Stimulated activated CD4-positive, alpha-beta T cell treated with anti-CD3 and anti-CD28 coated beads, Interleukin-15, amount 100 ng/mL, for 48 hours (primary cell): ENCODE measurements around the gene PELO.
A peak's percentile ranks its signal among the peaks of the same experiment; 100 is the strongest.

ENCODE experiments used
- DNase-seq, 2 donors: peaks; one replicate each; pipeline ENCODE4 v3.0.0-alpha.2; 2020; ENCODE audit warnings: low read depth in 2 of 2

The PELO gene

DNA sequence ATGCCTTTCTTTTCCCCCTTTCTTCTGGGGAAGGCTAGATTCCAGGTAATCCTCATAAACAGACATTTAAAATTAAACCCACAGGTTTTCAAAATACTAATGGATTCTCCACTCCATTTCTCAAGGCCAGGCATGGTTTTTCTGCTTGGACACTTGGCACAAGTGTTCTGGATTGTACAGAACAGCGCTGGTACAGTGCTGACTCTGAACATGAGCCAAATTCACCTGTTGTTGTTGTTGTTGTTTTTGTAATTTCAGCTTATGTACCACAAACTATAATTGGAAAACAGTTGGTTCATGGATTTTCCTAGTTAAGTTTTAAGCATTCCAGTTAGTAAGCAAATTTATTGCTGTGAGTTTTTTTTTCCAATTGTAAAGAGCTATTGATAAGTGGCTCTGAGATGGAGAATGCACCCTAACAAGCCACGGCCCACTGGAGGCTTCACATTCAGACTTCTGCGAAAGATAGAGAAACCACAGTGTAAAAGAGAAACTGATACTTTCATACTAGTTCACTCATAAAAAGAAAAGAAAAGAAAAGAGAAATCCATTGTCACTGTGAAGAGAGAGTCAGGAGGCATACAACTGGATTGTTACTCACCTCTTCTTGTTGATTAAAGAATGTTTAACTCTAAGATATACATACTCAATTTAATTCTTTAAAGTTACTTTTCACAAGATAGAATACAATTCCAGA is 16.2 kb upstream of the PELO start:
- DNase-seq = peak in 1 of 2 donors; percentile 37

DNA sequence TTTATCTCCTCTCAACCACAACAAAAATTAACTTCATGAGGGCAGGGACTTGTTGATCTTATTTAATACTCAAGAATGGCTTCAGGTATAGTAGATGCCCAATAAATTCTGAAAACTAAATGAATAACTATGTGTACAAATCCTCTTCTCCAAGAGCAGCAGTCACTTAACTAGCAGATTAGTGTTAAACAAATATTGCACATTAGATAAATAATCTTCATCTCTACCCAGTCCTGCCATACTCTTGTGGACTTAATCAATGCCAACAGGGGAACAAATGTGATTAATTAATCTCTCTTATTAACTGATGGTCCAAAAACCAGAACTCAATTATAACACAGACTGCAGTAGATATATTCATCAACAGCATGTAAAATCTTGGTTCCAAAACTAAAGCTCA is 15.0 kb upstream of the PELO start:
- DNase-seq = no peak

DNA sequence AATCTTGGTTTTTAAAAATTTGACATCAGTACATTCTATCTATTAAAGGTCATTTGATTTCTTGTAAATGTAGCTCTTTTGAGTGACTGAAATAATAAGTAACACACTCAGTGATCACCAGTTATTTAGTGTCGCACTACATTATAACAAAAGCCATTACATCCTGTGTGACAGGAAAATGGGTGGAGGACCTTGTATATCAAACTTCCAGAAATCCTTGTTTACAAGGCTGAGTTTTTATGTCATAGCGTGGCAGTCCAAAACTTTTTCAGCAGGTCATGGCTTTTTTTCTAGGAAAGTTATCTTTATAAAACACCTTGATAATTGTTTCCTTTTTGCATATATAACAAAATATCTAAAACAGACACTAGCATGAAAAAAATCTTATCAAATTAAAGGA is 14.4 kb upstream of the PELO start:
- no peak for DNase-seq

DNA sequence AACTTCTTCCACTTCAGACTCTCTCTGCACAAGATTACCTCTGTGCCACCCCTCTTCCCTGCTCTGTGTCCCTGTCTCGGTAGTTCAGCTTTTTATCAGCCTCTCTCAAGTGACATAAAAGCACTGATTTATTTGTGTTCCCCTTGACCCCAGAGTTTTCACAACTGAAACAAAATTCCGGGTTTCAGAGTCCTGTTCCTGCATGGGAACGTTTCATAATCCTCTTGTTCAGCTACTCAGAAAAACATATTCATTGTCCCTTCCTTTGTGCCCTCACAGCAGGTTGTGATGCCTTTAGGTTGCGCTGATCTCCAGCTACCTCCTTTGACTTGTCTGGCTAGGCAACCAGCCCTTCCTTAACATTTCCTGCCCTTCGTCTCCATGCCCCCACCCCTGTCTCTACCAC is 13.7 kb upstream of the PELO start:
- DNase-seq = no peak

DNA sequence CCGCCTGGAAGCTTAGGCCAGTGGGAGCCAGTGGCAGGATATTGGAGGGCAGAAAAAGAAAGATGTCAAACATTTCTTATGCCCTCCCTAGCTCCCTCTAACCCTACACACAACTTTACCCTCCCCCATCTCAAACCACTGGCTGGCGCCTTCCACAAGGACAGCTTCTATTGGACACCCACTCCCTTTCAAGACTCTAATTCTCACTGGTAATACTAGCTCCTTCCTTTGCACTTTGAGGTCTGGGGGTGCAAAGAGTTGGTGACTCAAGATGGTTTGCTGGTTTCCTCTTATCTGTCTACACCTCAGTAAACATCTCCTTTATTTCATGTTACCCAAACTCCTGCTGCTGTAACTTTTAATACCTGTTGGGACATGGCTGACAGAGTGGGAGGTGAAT is 11.6 kb upstream of the PELO start:
- no peak for DNase-seq

DNA sequence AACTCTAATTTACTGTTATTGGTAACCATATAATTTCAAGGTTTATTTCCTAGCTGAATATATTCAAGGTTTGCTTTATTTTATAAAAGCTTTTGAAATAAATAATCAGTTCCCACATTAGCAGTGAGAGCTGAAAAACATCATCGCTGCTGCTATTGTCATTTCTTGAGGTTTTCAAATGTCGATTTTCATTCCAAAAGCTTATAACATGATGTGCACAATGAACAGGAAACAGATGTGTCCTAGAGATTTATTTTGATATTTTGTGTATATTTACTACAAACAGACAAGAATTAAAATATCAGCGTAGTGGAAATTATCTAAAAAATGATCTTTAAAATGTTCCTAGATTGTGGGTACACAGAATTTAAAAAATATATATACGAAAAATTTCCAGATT is 10.5 kb upstream of the PELO start:
- no peak for DNase-seq

DNA sequence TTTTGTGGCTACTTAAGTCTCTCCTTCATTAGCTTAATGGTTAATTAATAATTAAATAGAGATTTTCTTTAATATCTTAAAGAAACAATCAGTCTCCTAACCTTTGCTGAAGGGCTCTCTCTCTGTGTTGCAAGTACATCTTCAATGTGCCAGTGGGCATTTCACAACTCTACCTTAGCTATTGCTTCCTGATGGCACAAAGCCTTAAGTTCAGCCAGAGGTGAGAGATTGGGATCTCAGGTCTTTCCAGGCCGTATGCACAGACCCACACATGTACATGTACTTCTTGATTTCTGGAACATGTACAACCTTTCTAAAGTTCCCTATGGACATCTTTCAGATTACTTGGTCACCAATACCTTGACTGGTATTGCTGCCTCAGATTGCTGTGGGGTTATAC is 8.9 kb upstream of the PELO start:
- no peak for DNase-seq

DNA sequence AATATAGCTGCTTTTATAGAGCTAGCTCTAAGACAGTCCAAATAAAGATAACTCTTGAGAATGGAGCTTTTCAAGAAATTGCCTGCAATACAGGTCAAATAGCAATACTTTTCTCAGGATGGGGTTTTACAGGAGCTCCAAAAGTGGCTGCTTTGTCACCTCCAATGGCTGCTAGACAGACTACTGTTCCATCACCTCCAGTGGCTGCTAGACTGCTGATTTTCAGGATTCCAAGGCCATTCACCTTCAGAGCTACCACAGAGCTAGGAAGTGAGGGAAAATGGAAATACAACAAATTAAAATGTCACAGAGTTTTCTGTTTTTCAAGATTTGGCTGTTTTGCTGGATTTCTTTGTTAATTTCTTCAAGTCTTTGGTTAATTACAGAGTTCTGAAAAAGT is 8.5 kb upstream of the PELO start:
- DNase-seq = no peak

DNA sequence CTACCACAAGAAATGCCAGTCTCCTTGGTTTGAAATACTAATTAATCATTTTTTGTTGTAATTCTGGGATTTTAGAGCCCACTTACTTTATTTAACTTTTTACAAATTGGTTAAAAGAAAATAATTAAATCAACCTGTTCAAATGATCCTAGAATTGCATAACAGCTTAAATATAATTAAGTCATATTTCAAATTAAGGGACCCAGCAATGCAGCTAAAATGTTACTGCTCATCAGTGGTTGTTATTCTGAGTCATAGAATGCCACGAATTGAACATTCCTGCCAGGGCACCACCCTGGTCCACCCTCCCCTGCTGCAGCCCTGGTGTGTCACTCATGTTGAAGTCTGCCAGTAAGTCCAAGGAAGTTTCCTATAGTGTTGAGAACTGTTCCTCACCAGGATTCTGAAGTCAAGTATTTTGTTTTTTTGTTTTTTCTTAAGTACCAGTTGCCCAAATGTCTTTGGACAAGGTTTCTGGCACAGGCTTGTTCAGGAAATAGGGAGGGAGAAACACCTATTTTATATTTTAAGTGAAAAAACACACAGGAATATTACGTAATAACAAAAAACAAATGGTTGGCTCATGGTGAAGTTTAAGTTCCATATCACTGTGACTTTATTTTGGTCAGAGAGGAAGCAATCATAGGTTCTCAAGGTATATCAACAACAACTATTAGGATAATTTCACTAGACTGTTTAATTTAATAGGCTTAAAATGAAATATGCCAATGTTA is 4.3 kb upstream of the PELO start:
- no peak for DNase-seq

DNA sequence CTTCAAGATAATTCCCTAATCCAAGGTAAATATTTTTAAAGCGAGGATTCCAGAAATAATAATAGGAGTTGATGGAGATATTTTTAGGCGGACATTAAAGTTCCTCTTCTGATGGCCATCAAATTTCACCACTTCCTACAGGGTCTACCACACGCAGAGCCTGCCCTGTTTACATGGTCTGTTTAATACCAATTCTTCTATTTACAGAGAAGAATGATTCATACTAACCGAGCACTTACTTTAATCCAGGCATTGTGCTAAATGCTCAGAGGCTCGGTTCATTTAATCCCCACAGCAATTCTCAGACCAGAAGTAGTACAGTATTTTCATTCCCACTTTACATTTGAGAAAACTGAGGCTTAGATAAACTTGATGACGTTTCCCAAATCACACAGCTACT is 3.0 kb upstream of the PELO start:
- no peak for DNase-seq

DNA sequence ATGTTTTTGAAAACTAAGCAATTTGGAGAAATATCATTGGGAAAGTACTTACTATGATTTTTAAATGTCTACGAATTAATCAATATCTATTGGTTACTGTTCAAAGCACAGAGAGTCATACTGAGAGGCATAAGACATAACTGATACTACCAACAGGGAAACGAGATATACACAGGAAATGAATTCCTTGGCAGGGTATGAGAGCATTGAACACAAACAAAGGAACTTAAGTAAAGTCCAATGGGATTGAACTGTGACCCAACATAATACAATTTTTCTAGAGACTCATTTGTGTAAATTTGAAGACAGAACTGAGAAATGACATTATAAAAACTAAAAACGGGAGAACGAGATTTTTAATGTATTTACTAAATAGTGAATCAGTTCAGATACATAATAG is 1.3 kb upstream of the PELO start:
- DNase-seq = no peak

DNA sequence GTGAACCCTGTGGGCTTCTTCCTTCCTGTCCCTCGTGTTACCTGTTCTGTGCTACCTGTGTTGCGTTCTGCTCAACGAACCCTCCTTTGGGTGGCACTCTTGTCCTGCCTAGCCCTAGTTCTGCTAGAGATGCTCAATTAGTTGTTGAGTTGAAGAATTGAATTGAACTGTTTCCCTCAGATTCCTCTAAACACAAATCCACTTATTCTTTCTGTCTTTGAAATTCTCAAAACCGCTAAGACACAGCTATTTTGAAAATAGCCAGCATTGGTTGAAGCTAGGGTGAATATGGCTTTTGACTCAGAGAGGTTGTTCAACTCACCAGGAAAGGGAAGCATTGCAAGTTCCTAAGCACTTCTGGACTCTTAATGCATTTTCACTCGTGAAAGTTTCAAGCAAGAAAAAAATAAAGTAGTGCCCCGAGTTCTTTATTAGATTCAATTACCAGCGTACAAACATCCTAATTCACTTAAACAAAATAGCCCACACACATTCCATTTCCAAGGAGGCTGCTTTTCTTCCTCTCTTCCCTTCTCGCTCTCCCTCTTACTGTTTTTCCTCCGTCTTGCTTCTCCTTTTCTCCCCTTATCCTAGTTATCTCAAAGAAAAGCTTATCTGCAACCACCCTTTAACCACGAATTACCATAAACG is 642 bp upstream of the PELO start:
- DNase-seq = no peak

DNA sequence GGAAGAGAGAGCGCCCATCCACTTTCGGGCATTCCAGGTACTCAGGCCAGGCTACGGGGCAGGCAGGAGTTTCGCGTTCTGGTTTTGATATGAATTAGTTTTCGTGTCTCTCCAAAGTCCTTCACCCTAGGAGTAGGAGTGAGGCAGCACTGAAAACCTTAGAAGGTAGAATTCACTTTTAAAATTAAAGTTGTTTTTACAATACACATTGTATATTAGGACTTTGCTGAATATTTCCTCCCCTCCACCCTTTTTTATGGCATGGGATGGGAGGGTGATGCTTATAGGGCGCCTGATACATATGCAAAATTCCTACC is 747 bp downstream of the PELO start:
- no peak for DNase-seq

DNA sequence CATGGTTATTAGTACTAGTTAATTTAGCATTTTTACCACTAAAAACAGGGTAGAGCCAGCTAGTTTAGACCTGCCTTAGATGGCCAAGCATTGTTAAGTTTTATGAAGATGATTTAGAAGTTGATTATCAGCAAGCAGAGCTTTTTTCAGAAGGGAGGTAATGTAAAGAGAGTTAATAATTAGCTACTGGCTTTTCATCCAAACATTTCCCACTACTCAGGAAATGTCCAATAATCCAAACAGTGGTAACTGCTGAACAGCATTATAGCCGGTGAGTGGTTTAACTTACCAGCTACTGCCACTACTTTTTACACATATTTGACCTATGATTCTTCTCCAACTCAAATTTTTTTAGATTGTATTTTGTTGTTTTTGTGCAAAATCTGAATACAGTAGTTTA is 1.7 kb downstream of the PELO start:
- no peak for DNase-seq

DNA sequence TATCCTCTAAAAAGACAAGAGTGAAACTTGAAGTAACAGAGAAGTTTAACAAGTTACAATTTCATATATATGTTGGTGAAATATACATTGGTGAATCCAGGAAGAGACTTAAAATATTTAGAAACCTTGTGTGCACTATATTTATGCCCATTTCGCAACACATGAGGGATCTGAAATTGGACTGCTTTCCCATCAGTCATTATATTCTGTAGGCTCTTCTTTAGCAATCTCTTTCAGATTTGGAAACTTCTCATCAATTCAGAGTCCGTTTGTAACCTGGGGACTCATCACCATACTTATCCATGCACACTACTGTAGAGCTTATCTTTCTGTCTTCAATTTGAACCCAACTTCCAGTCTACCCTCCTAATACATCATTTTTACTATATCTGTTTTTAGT is 2.1 kb downstream of the PELO start:
- DNase-seq = no peak

DNA sequence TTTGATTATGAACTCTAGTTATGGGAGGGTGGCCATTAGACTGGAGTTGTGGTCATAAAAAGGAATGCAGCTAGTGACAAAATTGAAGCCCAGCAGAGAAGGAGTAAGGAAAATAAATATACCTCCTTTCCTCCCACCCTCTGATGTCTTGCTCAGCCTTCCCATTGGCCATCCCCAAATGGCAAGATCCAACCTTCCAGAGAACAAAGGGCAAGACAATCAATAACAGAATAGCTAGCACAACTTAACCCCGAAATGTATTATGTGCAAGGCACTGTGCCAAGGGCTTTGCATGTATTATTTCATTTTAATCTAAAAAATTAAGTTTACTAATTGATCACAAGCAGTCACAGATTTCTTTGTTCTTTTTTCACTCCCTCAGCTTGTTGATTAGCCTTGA is 3.6 kb downstream of the PELO start:
- no peak for DNase-seq

DNA sequence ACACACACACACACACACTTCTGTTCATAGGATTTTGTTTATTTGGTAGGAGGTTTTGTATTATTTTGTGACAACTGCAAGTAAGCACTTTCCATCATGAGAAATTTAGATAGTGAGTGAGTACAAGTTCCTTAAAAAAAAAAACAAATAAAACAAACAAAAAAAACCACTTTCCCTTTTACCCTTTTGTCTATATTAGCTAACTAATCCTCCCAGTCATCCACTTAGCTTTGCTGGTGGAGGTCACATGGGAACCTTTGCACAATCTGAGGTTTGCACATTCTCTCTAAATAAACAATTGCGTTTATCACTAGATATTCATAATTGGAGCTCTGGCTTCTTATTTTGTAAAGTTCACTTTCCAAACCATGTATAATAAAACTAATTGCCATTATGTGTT is 6.8 kb downstream of the PELO start:
- DNase-seq = no peak

DNA sequence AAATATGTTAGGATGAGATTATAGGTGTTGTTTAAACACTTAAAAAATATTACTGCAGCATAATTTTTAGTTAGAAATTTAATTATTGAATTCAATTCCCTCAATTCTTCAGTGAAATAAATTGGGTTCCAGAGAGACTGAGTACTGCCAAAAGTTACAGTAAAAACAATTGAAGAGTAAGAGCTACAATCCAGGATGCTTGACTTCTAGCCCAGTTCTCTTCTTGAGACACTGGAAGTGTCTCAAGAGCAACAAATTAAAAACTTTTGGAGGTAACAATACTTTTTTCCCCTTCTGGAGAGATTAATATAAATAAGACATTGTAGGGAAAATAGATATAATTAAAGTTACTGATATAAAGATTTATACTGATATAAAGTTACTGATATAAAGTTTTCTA is 8.3 kb downstream of the PELO start:
- no peak for DNase-seq

DNA sequence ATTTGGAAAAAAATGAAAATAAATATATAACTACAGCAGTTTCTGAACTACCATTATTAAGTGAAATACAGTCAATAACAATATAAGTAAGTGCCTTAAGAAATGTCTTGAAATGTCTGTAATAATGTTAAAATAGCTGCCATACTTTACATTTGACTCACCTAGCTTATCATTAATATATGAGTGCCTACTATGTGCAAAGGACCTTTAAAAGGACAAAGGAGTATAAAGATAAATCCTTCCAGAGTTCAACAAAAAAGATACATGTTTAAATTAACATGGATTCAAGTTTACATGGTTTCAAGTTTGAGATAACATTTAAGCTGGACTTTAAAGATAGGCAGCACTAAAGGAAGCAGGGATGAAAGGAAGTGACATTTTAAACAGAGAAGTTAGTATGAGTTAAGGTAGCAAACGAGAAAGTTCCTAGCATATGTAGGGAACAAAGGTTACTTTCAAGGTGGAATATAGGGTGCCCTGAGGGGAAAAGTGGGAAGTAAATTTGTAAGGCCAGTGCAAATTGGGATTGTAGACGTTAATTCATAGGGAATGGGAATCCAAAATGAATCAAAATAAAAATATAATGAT is 8.9 kb downstream of the PELO start:
- DNase-seq = no peak

DNA sequence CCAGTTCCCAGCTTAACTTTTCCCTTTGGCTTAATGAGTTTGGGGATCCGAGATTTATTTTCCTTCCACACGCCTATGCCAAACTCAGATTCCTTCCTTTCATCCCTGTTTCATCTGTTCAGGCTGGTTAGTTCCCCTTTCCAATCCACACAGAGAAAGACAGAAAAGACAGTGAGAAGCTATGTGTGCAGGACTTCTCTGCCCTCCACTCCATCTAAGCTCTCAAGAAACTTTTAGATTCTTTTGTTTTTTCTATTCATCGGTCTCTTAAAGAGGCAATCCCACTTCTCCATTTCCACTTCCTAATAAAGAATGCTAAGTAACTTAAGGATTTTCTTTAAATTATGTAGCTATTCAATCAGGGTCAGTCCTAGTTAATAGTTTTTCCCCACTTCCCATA is 11.2 kb downstream of the PELO start:
- DNase-seq = no peak

DNA sequence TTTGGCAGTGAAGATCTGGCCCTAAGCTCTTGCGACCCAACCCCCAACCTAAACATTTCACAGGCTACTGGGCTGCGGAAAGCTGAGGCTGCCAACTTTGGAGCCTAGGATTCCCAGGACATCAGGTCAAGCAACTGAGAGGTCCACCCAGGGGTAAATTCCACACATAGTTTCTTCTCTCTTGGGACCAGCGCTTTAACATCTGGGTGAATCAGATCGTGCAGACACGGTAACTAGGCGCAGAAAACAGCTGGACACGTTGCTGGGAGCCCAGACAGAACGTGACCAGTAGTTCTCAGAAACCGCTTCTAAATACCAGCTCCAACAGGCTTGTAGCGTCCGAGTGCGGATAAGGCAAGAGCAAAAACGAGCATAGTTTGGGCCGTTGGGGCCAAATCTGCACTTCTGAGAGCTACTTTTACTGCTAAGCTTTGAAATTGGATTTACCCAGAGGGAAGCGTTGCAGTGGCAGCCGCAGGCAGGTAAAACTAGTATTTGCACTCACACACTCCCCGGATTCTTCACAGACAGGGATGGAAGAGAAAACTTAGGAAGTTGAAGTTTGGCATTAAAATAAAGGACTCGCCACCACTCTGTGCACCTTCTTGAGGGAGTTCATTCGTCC is 11.8 kb downstream of the PELO start:
- DNase-seq = no peak

DNA sequence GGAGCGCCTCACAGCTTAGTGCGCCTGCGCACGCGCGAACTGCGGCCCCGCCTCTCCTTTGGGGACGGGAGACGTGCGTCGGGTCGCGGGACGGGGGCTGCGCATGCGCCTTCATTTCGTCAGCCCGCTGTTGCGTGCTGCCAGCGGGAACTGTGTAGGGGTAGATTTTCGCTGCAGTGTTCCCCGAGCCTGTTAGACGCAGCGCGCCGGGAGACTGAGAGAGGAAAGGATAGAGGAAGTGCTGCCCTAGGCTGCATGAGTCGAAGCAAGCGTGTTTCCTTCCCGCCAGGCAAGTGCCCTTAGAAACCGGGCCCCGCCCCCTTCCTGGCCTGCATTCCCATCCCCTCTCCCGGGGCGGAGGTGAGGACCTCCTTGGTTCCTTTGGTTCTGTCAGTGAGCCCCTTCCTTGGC is 12.3 kb downstream of the PELO start:
- DNase-seq = peak; percentile 93
